Adrenal gland (tissue), 12 donors: Measurements from ENCODE around the gene ASMTL. TPM values are rescaled to one million over a fixed set of nuclear protein-coding genes. Genes with fewer than 3 reads are reported as not detected.

Experiments
- DNase-seq, 7 donors: peaks; one replicate each; pipeline ENCODE4 v3.0.0-alpha.2; 2019 to 2020
- H3K27ac ChIP-seq, 5 donors: fragments of 200-600 bp; sonication (generic) in 4 of 5; 1 replicate in 3 of 5; 2 replicates in 2 of 5; pipeline versions ENCODE4 v1.5.1 to v1.8.0; 2016 to 2020; ENCODE audit warnings: mild to moderate bottlenecking in 1 of 5
- H3K27me3 ChIP-seq: fragments of 200-600 bp; 2 replicates; pipeline ENCODE4 v1.8.0; 2021
- H3K36me3 ChIP-seq, 2 donors: fragments of 200-600 bp; replicated peaks in 1 of 2; 1 replicate in 1 of 2; 2 replicates in 1 of 2; pipeline versions ENCODE4 v1.5.1 to v1.8.0; 2018 to 2022
- H3K4me1 ChIP-seq, 2 donors: fragments of 200-600 bp; replicated peaks in 1 of 2; 1 replicate in 1 of 2; 2 replicates in 1 of 2; pipeline versions ENCODE4 v1.5.1 to v1.8.0; 2018 to 2021
- H3K4me3 ChIP-seq, 4 donors: fragments of 200-600 bp; sonication (generic) in 3 of 4; one replicate each; pipeline ENCODE4 v1.5.1; 2016 to 2018
- H3K9me3 ChIP-seq, 3 donors: fragments of 200-600 bp; sonication (generic) in 1 of 3; replicated peaks in 1 of 3; 1 replicate in 2 of 3; 2 replicates in 1 of 3; pipeline versions ENCODE4 v1.5.1 to v1.8.0; 2016 to 2021
- POLR2A ChIP-seq, 2 donors: fragments of 450-650 bp; IDR thresholded peaks; one replicate each; pipeline ENCODE4 v1.6.1; 2017; ENCODE audit warnings: antibody characterized with exemption in 2 of 2, mild to moderate bottlenecking in 2 of 2, moderate library complexity in 1 of 2
- WGBS, 4 donors: extraction: QIAGEN DNeasy Blood & Tissue Kit in 2 of 4; methylation state at CpG; one replicate each; pipeline versions ENCODE4 v1.1.5 to v1.1.7; 2013 to 2017; 5-methylcytosine and 5-hydroxymethylcytosine counted together
- intact Hi-C, 2 donors: fragments of 100-400 bp; cut with DNase I; formaldehyde crosslinking; loops; one replicate each; pipeline versions ENCODE4 v1.14.1 to v1.15.0; 2022 to 2023
- polyA plus RNA-seq, 3 donors: library from polyadenylated mRNA; stranded (reverse); fragments of 200-250 nt in 2 of 3; fragments of 350-450 nt in 1 of 3; fragmentation: Illumina TruSeq in 1 of 3; extraction: RNeasy Lipid Tissue Mini Kit (QIAGEN cat#74804) in 1 of 3; gene quantifications; one replicate each; pipeline ENCODE4 v1.2.3, GENCODE V29; 2013 to 2014
- total RNA-seq, 9 donors: library from RNA; depleted of rRNA in 4 of 9; stranded (reverse); fragments of >200 nt in 4 of 9; fragments of 120-200 nt in 1 of 9; fragmentation: NEBNext Ultra II Directional in 1 of 9; extraction: Animal tissue kit (Norgen Biotek cat#: 25700) in 1 of 9; gene quantifications; one replicate each; pipeline versions ENCODE4 v1.1.0 to v1.2.4, GENCODE V29; 2013 to 2023
- TF ChIP-seq, protein P1 (sequence below), 6 experiments: fragments of 450-650 bp in 4 of 6; fragments of 200-600 bp in 2 of 6; sonication (generic) in 1 of 6; IDR thresholded peaks; 1 replicate in 5 of 6; 2 replicates in 1 of 6; pipeline versions ENCODE4 v1.5.1 to v1.8.0; 2016 to 2021; ENCODE audit warnings: antibody characterized with exemption in 6 of 6, mild to moderate bottlenecking in 2 of 6, moderate library complexity in 1 of 6
- donor health status: healthy with polysubstance abuse.
- donor health status: Bipolar disorder and iron deficiency.
- donor health status: DM: yes; HTN: yes; CAD: no.
- donor health status: DM: no; HTN: no; CAD: no.
- donor health status: DM: no; HTN: no; CAD: no.
- donor health status: DM: yes; HTN: yes; CAD: no.

The ASMTL gene
- total and polyA plus RNA-seq, 12 donors: 7.9 to 35.5 (median 30.9) TPM

- Histone ChIP-seq H3K27me3 (no peaks in the 10 kb centered on the region), H3K4me1 (no peaks in the 10 kb centered on the region), H3K36me3 (no peaks in the 10 kb centered on the region), H3K27ac (peak overlapping the region in 4 of 5 donors; percentile 12 to 82 (median 55)), H3K4me3 (no peak overlapping the region), H3K9me3 (no peaks in the 10 kb centered on the region)
- TF ChIP-seq POLR2A (IDR thresholded peaks at IDR 0.05): peak in 1 of 2 donors; percentile 24
- TF ChIP-seq, protein P1, sequence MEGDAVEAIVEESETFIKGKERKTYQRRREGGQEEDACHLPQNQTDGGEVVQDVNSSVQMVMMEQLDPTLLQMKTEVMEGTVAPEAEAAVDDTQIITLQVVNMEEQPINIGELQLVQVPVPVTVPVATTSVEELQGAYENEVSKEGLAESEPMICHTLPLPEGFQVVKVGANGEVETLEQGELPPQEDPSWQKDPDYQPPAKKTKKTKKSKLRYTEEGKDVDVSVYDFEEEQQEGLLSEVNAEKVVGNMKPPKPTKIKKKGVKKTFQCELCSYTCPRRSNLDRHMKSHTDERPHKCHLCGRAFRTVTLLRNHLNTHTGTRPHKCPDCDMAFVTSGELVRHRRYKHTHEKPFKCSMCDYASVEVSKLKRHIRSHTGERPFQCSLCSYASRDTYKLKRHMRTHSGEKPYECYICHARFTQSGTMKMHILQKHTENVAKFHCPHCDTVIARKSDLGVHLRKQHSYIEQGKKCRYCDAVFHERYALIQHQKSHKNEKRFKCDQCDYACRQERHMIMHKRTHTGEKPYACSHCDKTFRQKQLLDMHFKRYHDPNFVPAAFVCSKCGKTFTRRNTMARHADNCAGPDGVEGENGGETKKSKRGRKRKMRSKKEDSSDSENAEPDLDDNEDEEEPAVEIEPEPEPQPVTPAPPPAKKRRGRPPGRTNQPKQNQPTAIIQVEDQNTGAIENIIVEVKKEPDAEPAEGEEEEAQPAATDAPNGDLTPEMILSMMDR (IDR thresholded peaks at IDR 0.05): no peak
- intact Hi-C loops: no loop called here
- 30 to 40% (median 37%) methylated on average over 25 to 26 of the region's 26 CpGs for WGBS, 4 donors
- DNase-seq: peak; percentile 48 to 86 (median 68)
Observed at GRCh38 chrX:1481636-1482529, 29.2 kb upstream of the ASMTL start.

GRCh38 chrX:1480082-1480785 lies 27.5 kb upstream of the ASMTL start:
- Histone ChIP-seq H3K27ac (no peak overlapping the region), H3K4me1 (no peaks in the 10 kb centered on the region), H3K4me3 (no peak overlapping the region), H3K36me3 (no peaks in the 10 kb centered on the region), H3K27me3 (no peaks in the 10 kb centered on the region), H3K9me3 (no peaks in the 10 kb centered on the region)
- DNase-seq: peak in 3 of 7 donors; percentile 25 to 50 (median 40)
- TF ChIP-seq, protein P1 (IDR thresholded peaks at IDR 0.05): no peak
- no peak for TF ChIP-seq POLR2A (IDR thresholded peaks at IDR 0.05)
- intact Hi-C loops: no loop called here
- WGBS, 4 donors: 51 to 57% (median 55%) methylated on average over 8 of the region's 8 CpGs

DNA sequence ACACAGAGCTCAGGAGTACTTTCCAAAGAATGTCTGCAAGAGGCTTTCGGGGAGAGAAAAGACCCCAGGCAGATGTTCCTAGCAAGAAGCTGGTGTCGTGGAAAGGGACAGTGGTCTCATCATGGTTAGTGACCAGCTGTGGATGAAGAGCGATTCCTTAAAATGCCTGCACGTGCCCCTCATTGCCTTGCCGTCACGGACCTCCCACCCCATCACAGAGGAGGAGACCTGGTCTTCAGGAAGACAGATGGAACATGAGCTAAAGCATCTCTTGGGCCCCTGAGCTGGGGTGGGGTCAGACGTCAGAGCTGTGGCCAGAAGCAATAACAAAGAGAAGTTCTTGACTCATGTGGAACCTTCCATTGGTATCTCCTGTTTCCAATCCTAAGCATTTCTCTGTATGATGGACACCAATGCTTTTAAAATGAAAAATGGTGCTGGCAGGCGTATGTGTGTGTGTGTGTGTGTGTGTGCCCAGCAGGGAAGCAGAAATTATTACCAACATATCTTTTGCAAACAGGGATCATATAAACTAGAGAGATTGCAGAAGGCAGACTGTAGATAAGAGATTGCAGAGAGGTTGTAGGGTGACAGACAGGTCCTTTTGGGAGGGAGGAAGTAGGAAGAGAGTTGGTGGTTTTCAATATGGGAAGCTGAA lies 25.2 kb upstream of the ASMTL start:
- 68 to 88% (median 76%) methylated on average over 7 to 8 of the region's 8 CpGs for WGBS, 4 donors
- H3K27ac ChIP-seq: no peak overlapping the region
- intact Hi-C loops: no loop called here
- TF ChIP-seq, protein P1 (IDR thresholded peaks at IDR 0.05): no peak
- TF ChIP-seq POLR2A (IDR thresholded peaks at IDR 0.05): no peak
- no peak overlapping the region for H3K4me3 ChIP-seq
- H3K36me3 ChIP-seq: no peaks in the 10 kb centered on the region
- H3K9me3 ChIP-seq: no peaks in the 10 kb centered on the region
- peak in 1 of 7 donors; percentile 11 for DNase-seq
- H3K27me3 ChIP-seq: no peaks in the 10 kb centered on the region
- H3K4me1 ChIP-seq: no peaks in the 10 kb centered on the region

- Histone ChIP-seq H3K9me3 (no peaks in the 10 kb centered on the region), H3K27ac (no peak overlapping the region), H3K36me3 (no peaks in the 10 kb centered on the region), H3K4me1 (no peaks in the 10 kb centered on the region), H3K27me3 (no peaks in the 10 kb centered on the region), H3K4me3 (no peak overlapping the region)
- DNase-seq: no peak
- intact Hi-C loops: no loop called here
- TF ChIP-seq POLR2A (IDR thresholded peaks at IDR 0.05): no peak
- TF ChIP-seq, protein P1 (IDR thresholded peaks at IDR 0.05): no peak
- WGBS, 4 donors: 52 to 94% (median 74%) methylated on average over 3 of the region's 3 CpGs
Observed at GRCh38 chrX:1477229-1477628, 24.5 kb upstream of the ASMTL start.
